SK-N-SH (cell line): Measurements from ENCODE around the gene NADSYN1. TPM values are rescaled to one million over a fixed set of nuclear protein-coding genes. Genes with fewer than 3 reads are reported as not detected.

Source experiments
- CTCF ChIA-PET: fragments of 300-600, 350-600 bp; formaldehyde crosslinking; extraction: SDS; loops from one replicate; lab custom pipeline; 2021; lab: Yijun Ruan, JAX
- POLR2A ChIA-PET: fragments of 350-600 bp; sonication (Branson Sonifier 250); formaldehyde crosslinking; extraction: SDS; loops from one replicate; lab custom pipeline; 2020; ENCODE audit warnings: antibody characterized with exemption, inconsistent platforms; lab: Yijun Ruan, JAX
- DNase-seq: peaks from one replicate; pipeline ENCODE4 v3.0.0; 2012
- H2AFZ ChIP-seq: fragments of 200-600 bp; sonication (generic); 2 replicates; pipeline ENCODE4 v1.8.1; 2016; ENCODE audit warnings: antibody characterized with exemption, mild to moderate bottlenecking, low read depth
- H3F3A ChIP-seq: fragments of 200-600 bp; sonication (generic); replicated peaks from 2 replicates; pipeline ENCODE3; 2016; ENCODE audit warnings: antibody characterized with exemption, mild to moderate bottlenecking; ENCODE audit not compliant: insufficient read depth
- H3K27ac ChIP-seq, 2 experiments: fragments of 200-500 bp in 1 of 2; fragments of 200-600 bp in 1 of 2; sonication (Bioruptor generic) in 1 of 2; sonication (generic), shearing (Covaris generic) in 1 of 2; 2 replicates each; pipeline versions ENCODE4 v1.5.1 to v1.6.1; 2014 to 2016; ENCODE audit warnings: low read depth in 2 of 2, inconsistent platforms in 1 of 2, low read length in 1 of 2, mild to moderate bottlenecking in 1 of 2, mixed read lengths in 1 of 2
- H3K27me3 ChIP-seq: fragments of 200-600 bp; sonication (generic), shearing (Covaris generic); 2 replicates; pipeline ENCODE4 v1.6.1; 2016; ENCODE audit warnings: mixed run types; ENCODE audit not compliant: insufficient read depth
- H3K36me3 ChIP-seq, 2 experiments: fragments of 200-500 bp in 1 of 2; fragments of 200-600 bp in 1 of 2; sonication (Bioruptor generic) in 1 of 2; sonication (generic) in 1 of 2; replicated peaks in 1 of 2; 2 replicates each; pipeline versions ENCODE3 to v1.5.1; 2014 to 2016; ENCODE audit warnings: low read length in 1 of 2, mild to moderate bottlenecking in 1 of 2; ENCODE audit not compliant: insufficient read depth in 2 of 2, control insufficient read depth in 1 of 2
- H3K4me1 ChIP-seq, 2 experiments: fragments of 200-500 bp in 1 of 2; fragments of 200-600 bp in 1 of 2; sonication (Bioruptor generic) in 1 of 2; sonication (generic), shearing (Covaris generic) in 1 of 2; 2 replicates each; pipeline versions ENCODE4 v1.5.1 to v1.6.1; 2014 to 2016; ENCODE audit warnings: low read depth in 1 of 2, low read length in 1 of 2, mixed run types in 1 of 2; ENCODE audit not compliant: insufficient read depth in 2 of 2, control insufficient read depth in 1 of 2
- H3K4me2 ChIP-seq: fragments of 200-600 bp; sonication (generic), shearing (Covaris generic); 2 replicates; pipeline ENCODE4 v1.6.1; 2017; ENCODE audit warnings: mixed run types
- H3K4me3 ChIP-seq, 2 experiments: fragments of 200-500 bp in 1 of 2; fragments of 200-600 bp in 1 of 2; sonication (Bioruptor generic) in 1 of 2; sonication (generic), shearing (Covaris generic) in 1 of 2; 2 replicates each; pipeline versions ENCODE4 v1.5.1 to v1.8.1; 2014 to 2016; ENCODE audit warnings: low read depth in 2 of 2, inconsistent platforms in 1 of 2, low read length in 1 of 2, mild to moderate bottlenecking in 1 of 2, mixed read lengths in 1 of 2, moderate library complexity in 1 of 2
- H3K79me2 ChIP-seq: fragments of 200-600 bp; sonication (generic); 2 replicates; pipeline ENCODE4 v1.8.1; 2017; ENCODE audit warnings: mild to moderate bottlenecking; ENCODE audit not compliant: insufficient read depth
- H3K9ac ChIP-seq: fragments of 200-600 bp; sonication (generic); 2 replicates; pipeline ENCODE4 v1.6.1; 2017; ENCODE audit warnings: mixed run types
- H3K9me2 ChIP-seq: fragments of 200-600 bp; sonication (generic); 2 replicates; pipeline ENCODE4 v1.6.1; 2017; ENCODE audit warnings: mixed run types
- H3K9me3 ChIP-seq: fragments of 200-600 bp; sonication (generic); 2 replicates; pipeline ENCODE4 v1.6.1; 2017; ENCODE audit warnings: mixed run types, mild to moderate bottlenecking, moderate library complexity
- H4K20me1 ChIP-seq: fragments of 200-600 bp; sonication (generic); 2 replicates; pipeline ENCODE4 v1.6.1; 2017; ENCODE audit warnings: mild to moderate bottlenecking, mixed run types; ENCODE audit not compliant: insufficient read depth
- EP300 ChIP-seq, 2 experiments: IDR thresholded peaks; 2 replicates each; pipeline versions ENCODE4 v1.4.0 to v1.6.1; 2012; ENCODE audit warnings: borderline replicate concordance in 1 of 2, low read depth in 1 of 2, low read length in 1 of 2
- FOXJ3 ChIP-seq: sonication (generic); formaldehyde crosslinking; IDR thresholded peaks from 2 replicates; pipeline ENCODE4 v1.5.1; 2020; ENCODE audit warnings: mild to moderate bottlenecking, missing genetic modification reagents
- GABPA ChIP-seq: IDR thresholded peaks from 2 replicates; pipeline ENCODE4 v1.4.0; 2012; ENCODE audit warnings: low read depth, mild to moderate bottlenecking
- GATA2 ChIP-seq: sonication (generic); formaldehyde crosslinking; IDR thresholded peaks from 2 replicates; pipeline ENCODE4 v1.5.0; 2020; ENCODE audit warnings: mild to moderate bottlenecking, missing genetic modification reagents
- MXI1 ChIP-seq: IDR thresholded peaks from 2 replicates; pipeline ENCODE4 v1.6.1; 2012; ENCODE audit warnings: mild to moderate bottlenecking, low read depth, low read length, improper control_type of control experiment
- RAD21 ChIP-seq: IDR thresholded peaks from 2 replicates; pipeline ENCODE4 v1.6.1; 2012; ENCODE audit warnings: mild to moderate bottlenecking, low read length
- RCOR1 ChIP-seq: fragments of 150-350 bp; IDR thresholded peaks from 2 replicates; pipeline ENCODE4 v1.6.1; 2017; ENCODE audit warnings: antibody characterized with exemption, low read length
- RFX5 ChIP-seq: IDR thresholded peaks from 2 replicates; pipeline ENCODE4 v1.6.1; 2012; ENCODE audit warnings: mild to moderate bottlenecking, improper control_type of control experiment, low read length
- RXRA ChIP-seq: IDR thresholded peaks from 2 replicates; pipeline ENCODE4 v1.4.0; 2012; ENCODE audit warnings: low read depth, mild to moderate bottlenecking, borderline replicate concordance
- TAF1 ChIP-seq: IDR thresholded peaks from 2 replicates; pipeline ENCODE4 v1.6.1; 2012; ENCODE audit warnings: low read depth, mild to moderate bottlenecking, low read length, moderate library complexity, borderline replicate concordance
- TEAD4 ChIP-seq: IDR thresholded peaks from 2 replicates; pipeline ENCODE4 v1.4.0; 2012; ENCODE audit warnings: mild to moderate bottlenecking, borderline replicate concordance; ENCODE audit not compliant: insufficient read depth
- YY1 ChIP-seq: IDR thresholded peaks from 2 replicates; pipeline ENCODE4 v1.4.0; 2012; ENCODE audit warnings: low read depth, mild to moderate bottlenecking
- WGBS: methylation state at CpG from one replicate; pipeline ENCODE4 v1.1.6; 2017; ENCODE audit warnings: low lambda C conversion rate; 5-methylcytosine and 5-hydroxymethylcytosine counted together
- polyA plus RNA-seq, 3 experiments: library from polyadenylated mRNA; depleted of rRNA; stranded (reverse); fragments of >200 nt; gene quantifications; 2 replicates each; pipeline ENCODE4 v1.2.3, GENCODE V29; 2012
- TF ChIP-seq, protein P1 (sequence below): IDR thresholded peaks from 2 replicates; pipeline ENCODE4 v1.4.0; 2012; ENCODE audit warnings: low read depth, borderline replicate concordance
- TF ChIP-seq, protein P2 (sequence below): IDR thresholded peaks from 2 replicates; pipeline ENCODE4 v1.6.1; 2012; ENCODE audit warnings: mild to moderate bottlenecking, low read depth, low read length, moderate library complexity
- TF ChIP-seq, protein P3 (sequence below): IDR thresholded peaks from 2 replicates; pipeline ENCODE4 v1.4.0; 2012; ENCODE audit warnings: low read depth

Gene NADSYN1
- polyA plus RNA-seq, 1 of the 3 experiments (the other 2 are of a cell fraction): 62.5 TPM

DNA sequence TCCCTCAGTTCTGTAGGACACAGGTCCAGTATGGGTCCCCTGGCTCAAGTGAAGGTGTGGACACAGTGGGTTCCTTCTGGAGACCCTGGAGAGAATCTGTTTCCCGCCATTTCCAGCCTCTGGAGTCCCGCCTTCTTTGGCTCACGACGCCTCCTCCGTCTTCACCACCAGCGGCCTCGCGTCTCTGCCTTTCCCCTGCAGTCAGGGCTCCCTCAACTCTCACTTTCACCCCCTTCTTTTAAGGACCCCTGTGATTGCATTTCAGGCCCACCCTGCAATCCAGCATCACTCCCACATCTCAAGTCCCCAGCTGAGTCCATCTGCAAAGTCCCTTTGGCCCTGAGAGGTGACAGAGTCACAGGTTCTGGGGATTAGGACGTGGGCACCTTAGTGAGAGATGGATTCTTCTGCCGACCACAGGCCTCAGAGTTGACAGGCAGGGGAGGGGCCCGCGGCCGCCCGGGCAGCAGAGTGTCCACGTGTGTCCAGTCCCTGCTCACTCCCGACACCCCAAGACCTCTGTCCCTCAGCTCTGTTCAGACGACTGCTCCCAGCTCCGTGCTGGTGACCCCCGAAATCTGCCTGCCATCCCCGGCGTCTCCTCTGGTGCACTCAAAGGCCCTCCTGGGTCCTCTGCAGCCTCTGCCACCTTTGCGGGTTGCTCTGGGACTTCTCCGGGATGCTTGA is 37.2 kb downstream of the NADSYN1 start:
- no peak for DNase-seq
- 98% methylated on average over 13 of the region's 23 CpGs for WGBS
- Histone ChIP-seq H3K9me2 (no peaks in the 10 kb centered on the region), H3K4me2 (no peak overlapping the region), H3K9ac (no peak overlapping the region), H3K9me3 (no peaks in the 10 kb centered on the region), H3K4me1 (peaks cover 10 to 18% of the 10 kb centered on the region in 2 experiments; a peak in 3 of 4 replicates), H2AFZ (no peak overlapping the region), H3F3A (peaks cover 3% of the 10 kb centered on the region), H3K36me3 (peaks cover 7 to 48% of the 10 kb centered on the region in 2 experiments), H3K27ac (no peak overlapping the region), H4K20me1 (no peaks in the 10 kb centered on the region), H3K79me2 (no peaks in the 10 kb centered on the region), H3K27me3 (no peaks in the 10 kb centered on the region)
- ChIA-PET POLR2A (interaction anchor here (0.6 kb wide), 1 partner anchor 16 kb away, joined by 3 read pairs; no protein-coding TSS in a partner anchor), CTCF (no interaction called here)
- no peak for TF ChIP-seq MXI1
- TF ChIP-seq, all 33 proteins: peak for 0
- H3K4me3 ChIP-seq: no peak overlapping the region

DNA sequence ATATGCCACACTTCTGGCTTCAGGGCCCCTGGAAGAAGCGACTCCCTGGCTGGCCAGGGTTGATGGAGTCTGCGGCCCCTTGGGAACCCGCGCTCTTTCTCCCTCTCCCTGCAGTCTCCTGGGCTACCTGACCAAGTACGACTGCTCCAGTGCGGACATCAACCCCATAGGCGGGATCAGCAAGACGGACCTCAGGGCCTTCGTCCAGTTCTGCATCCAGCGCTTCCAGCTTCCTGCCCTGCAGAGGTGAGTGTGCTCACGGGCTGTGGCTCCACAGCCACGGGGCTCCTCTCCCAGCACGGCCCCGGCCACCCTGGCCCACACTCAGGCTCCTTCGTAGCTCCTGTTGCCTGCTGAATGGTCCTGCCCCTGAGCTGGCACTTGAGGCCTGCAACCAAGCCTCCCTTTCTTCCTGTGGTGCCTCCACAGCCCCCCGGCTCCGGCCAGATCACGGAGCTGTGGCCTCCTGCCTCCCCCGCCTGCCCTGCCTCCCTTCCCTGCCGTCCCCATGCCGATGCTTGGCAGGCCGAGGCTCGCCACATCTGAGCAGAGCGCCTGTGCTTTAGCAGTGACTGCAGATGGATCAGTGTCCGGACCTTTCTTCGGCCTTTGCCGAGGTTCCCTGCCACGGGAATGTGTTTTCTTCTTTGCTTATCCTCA is 37.9 kb downstream of the NADSYN1 start:
- Histone ChIP-seq H3K36me3 (peaks cover 10 to 50% of the 10 kb centered on the region in 2 experiments), H3K4me3 (no peak overlapping the region), H3K27ac (no peak overlapping the region), H4K20me1 (no peaks in the 10 kb centered on the region), H2AFZ (no peak overlapping the region), H3K9ac (no peak overlapping the region), H3K4me2 (no peak overlapping the region), H3K9me2 (no peaks in the 10 kb centered on the region), H3K79me2 (no peaks in the 10 kb centered on the region), H3F3A (peaks cover 3% of the 10 kb centered on the region), H3K9me3 (no peaks in the 10 kb centered on the region), H3K4me1 (peaks cover 10 to 18% of the 10 kb centered on the region in 2 experiments; a peak in 3 of 4 replicates), H3K27me3 (no peaks in the 10 kb centered on the region)
- ChIA-PET POLR2A (interaction anchor here (0.6 kb wide), 1 partner anchor 15 kb away, joined by 3 read pairs; no protein-coding TSS in a partner anchor), CTCF (no interaction called here)
- no peak for DNase-seq
- WGBS: 96% methylated on average over 20 of the region's 28 CpGs
- TF ChIP-seq RCOR1 (no peak), TEAD4 (no peak), YY1 (no peak), GATA2 (CRISPR knock-in tag) (no peak), RAD21 (no peak)
- TF ChIP-seq, protein P1, sequence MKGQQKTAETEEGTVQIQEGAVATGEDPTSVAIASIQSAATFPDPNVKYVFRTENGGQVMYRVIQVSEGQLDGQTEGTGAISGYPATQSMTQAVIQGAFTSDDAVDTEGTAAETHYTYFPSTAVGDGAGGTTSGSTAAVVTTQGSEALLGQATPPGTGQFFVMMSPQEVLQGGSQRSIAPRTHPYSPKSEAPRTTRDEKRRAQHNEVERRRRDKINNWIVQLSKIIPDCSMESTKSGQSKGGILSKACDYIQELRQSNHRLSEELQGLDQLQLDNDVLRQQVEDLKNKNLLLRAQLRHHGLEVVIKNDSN: no peak

DNA sequence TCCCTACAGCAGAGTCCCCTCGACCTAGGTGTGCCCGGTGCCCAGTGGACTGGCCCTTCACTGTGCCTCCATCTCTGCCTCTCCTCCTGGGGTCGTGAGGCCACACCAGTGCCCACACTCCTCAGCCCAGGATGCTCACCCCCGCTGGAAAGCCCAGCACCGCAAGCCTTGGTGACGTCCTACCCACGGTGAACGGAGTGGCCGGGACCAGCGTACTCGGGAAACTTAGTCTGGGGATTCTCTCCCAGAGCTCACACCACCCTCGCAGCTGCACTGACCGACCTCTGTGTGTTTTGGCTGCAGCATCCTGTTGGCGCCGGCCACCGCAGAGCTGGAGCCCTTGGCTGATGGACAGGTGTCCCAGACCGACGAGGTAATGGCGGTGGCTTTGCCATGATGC is 38.5 kb downstream of the NADSYN1 start:
- WGBS: 97% methylated on average over 15 of the region's 19 CpGs
- Histone ChIP-seq H3K27ac (no peak overlapping the region), H3K9me2 (no peaks in the 10 kb centered on the region), H3K9ac (no peak overlapping the region), H3K9me3 (no peaks in the 10 kb centered on the region), H3K79me2 (no peaks in the 10 kb centered on the region), H3K27me3 (no peaks in the 10 kb centered on the region), H3K4me3 (no peak overlapping the region), H2AFZ (no peak overlapping the region), H3K4me2 (no peak overlapping the region), H3K4me1 (peaks cover 10 to 18% of the 10 kb centered on the region in 2 experiments; a peak in 3 of 4 replicates), H3K36me3 (peaks cover 8 to 54% of the 10 kb centered on the region in 2 experiments), H4K20me1 (no peaks in the 10 kb centered on the region), H3F3A (peaks cover 3% of the 10 kb centered on the region)
- no peak for DNase-seq
- ChIA-PET POLR2A (no interaction called here), CTCF (no interaction called here)
- TF ChIP-seq GATA2 (CRISPR knock-in tag) (no peak), TEAD4 (no peak), RFX5 (no peak), RXRA (no peak), TAF1 (no peak), EP300 (IDR thresholded peaks at IDR 0.05; ENCODE audit: borderline replicate concordance in 1 of 2, low read depth in 1 of 2, low read length in 1 of 2) (no peak), GABPA (no peak), FOXJ3 (CRISPR knock-in tag) (no peak)
- TF ChIP-seq, protein P2, sequence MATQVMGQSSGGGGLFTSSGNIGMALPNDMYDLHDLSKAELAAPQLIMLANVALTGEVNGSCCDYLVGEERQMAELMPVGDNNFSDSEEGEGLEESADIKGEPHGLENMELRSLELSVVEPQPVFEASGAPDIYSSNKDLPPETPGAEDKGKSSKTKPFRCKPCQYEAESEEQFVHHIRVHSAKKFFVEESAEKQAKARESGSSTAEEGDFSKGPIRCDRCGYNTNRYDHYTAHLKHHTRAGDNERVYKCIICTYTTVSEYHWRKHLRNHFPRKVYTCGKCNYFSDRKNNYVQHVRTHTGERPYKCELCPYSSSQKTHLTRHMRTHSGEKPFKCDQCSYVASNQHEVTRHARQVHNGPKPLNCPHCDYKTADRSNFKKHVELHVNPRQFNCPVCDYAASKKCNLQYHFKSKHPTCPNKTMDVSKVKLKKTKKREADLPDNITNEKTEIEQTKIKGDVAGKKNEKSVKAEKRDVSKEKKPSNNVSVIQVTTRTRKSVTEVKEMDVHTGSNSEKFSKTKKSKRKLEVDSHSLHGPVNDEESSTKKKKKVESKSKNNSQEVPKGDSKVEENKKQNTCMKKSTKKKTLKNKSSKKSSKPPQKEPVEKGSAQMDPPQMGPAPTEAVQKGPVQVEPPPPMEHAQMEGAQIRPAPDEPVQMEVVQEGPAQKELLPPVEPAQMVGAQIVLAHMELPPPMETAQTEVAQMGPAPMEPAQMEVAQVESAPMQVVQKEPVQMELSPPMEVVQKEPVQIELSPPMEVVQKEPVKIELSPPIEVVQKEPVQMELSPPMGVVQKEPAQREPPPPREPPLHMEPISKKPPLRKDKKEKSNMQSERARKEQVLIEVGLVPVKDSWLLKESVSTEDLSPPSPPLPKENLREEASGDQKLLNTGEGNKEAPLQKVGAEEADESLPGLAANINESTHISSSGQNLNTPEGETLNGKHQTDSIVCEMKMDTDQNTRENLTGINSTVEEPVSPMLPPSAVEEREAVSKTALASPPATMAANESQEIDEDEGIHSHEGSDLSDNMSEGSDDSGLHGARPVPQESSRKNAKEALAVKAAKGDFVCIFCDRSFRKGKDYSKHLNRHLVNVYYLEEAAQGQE: no peak
- TF ChIP-seq, protein P3, sequence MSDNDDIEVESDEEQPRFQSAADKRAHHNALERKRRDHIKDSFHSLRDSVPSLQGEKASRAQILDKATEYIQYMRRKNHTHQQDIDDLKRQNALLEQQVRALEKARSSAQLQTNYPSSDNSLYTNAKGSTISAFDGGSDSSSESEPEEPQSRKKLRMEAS: no peak
